Measurements from ENCODE around the gene WNT3A.

Gene WNT3A

GRCh38 chr1:228031276-228031995, 24.6 kb downstream of the WNT3A start:
- in situ Hi-C loops (cut with MboI; ENCODE audit: low pct_unique_long_range_greater_than_20kb, low sequenced_read_pairs, unreplicated experiment), result no loop called here
- DNase-seq (ENCODE audit: low spot score), result no peak
- TF ChIP-seq CTCF (IDR thresholded peaks at IDR 0.05; ENCODE audit: extremely low read depth, insufficient read depth, missing control alignments), result no peak

GRCh38 chr1:228032041-228032440, 25.2 kb downstream of the WNT3A start:
- no peak for TF ChIP-seq CTCF (IDR thresholded peaks at IDR 0.05; ENCODE audit: extremely low read depth, insufficient read depth, missing control alignments)
- in situ Hi-C loops (cut with MboI; ENCODE audit: low pct_unique_long_range_greater_than_20kb, low sequenced_read_pairs, unreplicated experiment), result no loop called here
- no peak for DNase-seq (ENCODE audit: low spot score)

- no peak for DNase-seq (ENCODE audit: low spot score)
- TF ChIP-seq CTCF (IDR thresholded peaks at IDR 0.05; ENCODE audit: extremely low read depth, insufficient read depth, missing control alignments), result no peak
- in situ Hi-C loops (cut with MboI; ENCODE audit: low pct_unique_long_range_greater_than_20kb, low sequenced_read_pairs, unreplicated experiment), result no loop called here
These were observed 26.6 kb downstream of the WNT3A start for GRCh38 chr1:228033376-228033775.

GRCh38 chr1:228034954-228035837, 28.4 kb downstream of the WNT3A start:
- no peak for TF ChIP-seq CTCF (IDR thresholded peaks at IDR 0.05; ENCODE audit: extremely low read depth, insufficient read depth, missing control alignments)
- DNase-seq (ENCODE audit: low spot score), result no peak
- in situ Hi-C loops (cut with MboI; ENCODE audit: low pct_unique_long_range_greater_than_20kb, low sequenced_read_pairs, unreplicated experiment), result no loop called here

- in situ Hi-C loops (cut with MboI; ENCODE audit: low pct_unique_long_range_greater_than_20kb, low sequenced_read_pairs, unreplicated experiment), result no loop called here
- TF ChIP-seq CTCF (IDR thresholded peaks at IDR 0.05; ENCODE audit: extremely low read depth, insufficient read depth, missing control alignments), result no peak
- DNase-seq (ENCODE audit: low spot score), result no peak
These were observed 29.0 kb downstream of the WNT3A start for GRCh38 chr1:228035844-228036243.

GRCh38 chr1:228036701-228037231, 30.0 kb downstream of the WNT3A start:
- no peak for TF ChIP-seq CTCF (IDR thresholded peaks at IDR 0.05; ENCODE audit: extremely low read depth, insufficient read depth, missing control alignments)
- in situ Hi-C loops (cut with MboI; ENCODE audit: low pct_unique_long_range_greater_than_20kb, low sequenced_read_pairs, unreplicated experiment), result no loop called here
- no peak for DNase-seq (ENCODE audit: low spot score)

All from GM13977 (cell line).